H9 (cell line): Measurements from ENCODE around the gene SH3PXD2B. TPM values are rescaled to one million over a fixed set of nuclear protein-coding genes. Genes with fewer than 3 reads are reported as not detected.

ENCODE experiments used
- DNase-seq: peaks from one replicate; pipeline ENCODE4 v3.0.0-alpha.2; 2017
- H2AFZ ChIP-seq: one replicate; pipeline ENCODE4 v1.6.1; 2013; ENCODE audit warnings: mild to moderate bottlenecking, low read length, control low read depth, moderate library complexity
- H2AK5ac ChIP-seq: 2 replicates; pipeline ENCODE4 v1.6.1; 2013; ENCODE audit warnings: low read length, control low read depth, mixed read lengths; ENCODE audit not compliant: insufficient read length
- H2BK120ac ChIP-seq: one replicate; pipeline ENCODE4 v1.6.1; 2013; ENCODE audit warnings: low read depth, mild to moderate bottlenecking, low read length, control low read depth, inconsistent platforms; ENCODE audit not compliant: poor library complexity, severe bottlenecking
- H2BK12ac ChIP-seq: 2 replicates; pipeline ENCODE4 v1.6.1; 2013; ENCODE audit warnings: low read length, control low read depth, mixed read lengths, low read depth; ENCODE audit not compliant: insufficient read length
- H2BK15ac ChIP-seq: 2 replicates; pipeline ENCODE4 v1.6.1; 2013; ENCODE audit warnings: low read depth, low read length, control low read depth
- H2BK20ac ChIP-seq: one replicate; pipeline ENCODE4 v1.6.1; 2013; ENCODE audit warnings: low read depth, mild to moderate bottlenecking, low read length, control low read depth, inconsistent platforms; ENCODE audit not compliant: poor library complexity, severe bottlenecking
- H2BK5ac ChIP-seq: 2 replicates; pipeline ENCODE4 v1.6.1; 2013; ENCODE audit warnings: low read length, control low read depth, mixed read lengths; ENCODE audit not compliant: insufficient read length
- H3K14ac ChIP-seq: 2 replicates; pipeline ENCODE4 v1.6.1; 2013; ENCODE audit warnings: low read length, control low read depth; ENCODE audit not compliant: insufficient read depth
- H3K18ac ChIP-seq: 2 replicates; pipeline ENCODE4 v1.6.1; 2013; ENCODE audit warnings: low read depth, mild to moderate bottlenecking, mixed read lengths, low read length, control low read depth; ENCODE audit not compliant: insufficient read length
- H3K23ac ChIP-seq: 2 replicates; pipeline ENCODE4 v1.6.1; 2013; ENCODE audit warnings: low read length, control low read depth, mixed read lengths, low read depth; ENCODE audit not compliant: insufficient read length
- H3K23me2 ChIP-seq: 2 replicates; pipeline ENCODE4 v1.6.1; 2013; ENCODE audit warnings: low read depth, mild to moderate bottlenecking, mixed read lengths, low read length, control low read depth; ENCODE audit not compliant: insufficient read length, poor library complexity, severe bottlenecking
- H3K27ac ChIP-seq: 2 replicates; pipeline ENCODE4 v1.5.1; 2013; ENCODE audit warnings: low read length, control low read depth, mixed read lengths, low read depth; ENCODE audit not compliant: insufficient read length
- H3K27me3 ChIP-seq: 2 replicates; pipeline ENCODE4 v1.6.1; 2013; ENCODE audit warnings: low read length, control low read depth, inconsistent platforms; ENCODE audit not compliant: insufficient read depth
- H3K4ac ChIP-seq: 2 replicates; pipeline ENCODE4 v1.6.1; 2013; ENCODE audit warnings: low read depth, mild to moderate bottlenecking, control low read depth, inconsistent platforms, low read length, moderate library complexity
- H3K4me1 ChIP-seq: 2 replicates; pipeline ENCODE4 v1.6.1; 2013; ENCODE audit warnings: low read length, control low read depth, inconsistent platforms; ENCODE audit not compliant: insufficient read depth
- H3K4me2 ChIP-seq: 2 replicates; pipeline ENCODE4 v1.6.1; 2013; ENCODE audit warnings: low read length, control low read depth, mixed read lengths; ENCODE audit not compliant: insufficient read length, insufficient read depth
- H3K56ac ChIP-seq: 2 replicates; pipeline ENCODE4 v1.6.1; 2013; ENCODE audit warnings: low read depth, mild to moderate bottlenecking, mixed read lengths, low read length, control low read depth; ENCODE audit not compliant: insufficient read length
- H3K79me1 ChIP-seq: 2 replicates; pipeline ENCODE4 v1.6.1; 2013; ENCODE audit warnings: low read depth, mild to moderate bottlenecking, moderate library complexity, low read length, control low read depth, inconsistent platforms; ENCODE audit not compliant: insufficient read depth, poor library complexity, severe bottlenecking
- H3K79me2 ChIP-seq: 2 replicates; pipeline ENCODE4 v1.6.1; 2013; ENCODE audit warnings: low read length, control low read depth, inconsistent platforms; ENCODE audit not compliant: insufficient read depth
- H3K9ac ChIP-seq: 2 replicates; pipeline ENCODE4 v1.6.1; 2013; ENCODE audit warnings: low read length, control low read depth, mixed read lengths; ENCODE audit not compliant: insufficient read length; ENCODE audit errors: extremely low read depth
- H3K9me3 ChIP-seq: one replicate; pipeline ENCODE4 v1.6.1; 2013; ENCODE audit warnings: low read depth, low read length, inconsistent platforms; ENCODE audit not compliant: control insufficient read depth
- H3T11ph ChIP-seq: one replicate; pipeline ENCODE4 v1.6.1; 2013; ENCODE audit warnings: mild to moderate bottlenecking, low read length, control low read depth, inconsistent platforms
- H4K20me1 ChIP-seq: one replicate; pipeline ENCODE4 v1.6.1; 2013; ENCODE audit not compliant: control insufficient read depth, insufficient read length, insufficient read depth
- H4K5ac ChIP-seq: 2 replicates; pipeline ENCODE4 v1.6.1; 2013; ENCODE audit warnings: low read depth, mild to moderate bottlenecking, mixed read lengths, low read length, control low read depth; ENCODE audit not compliant: insufficient read length
- H4K8ac ChIP-seq: replicated peaks from 2 replicates; pipeline ENCODE4 v1.6.1; 2013; ENCODE audit warnings: low read length, control low read depth, mixed read lengths, low read depth; ENCODE audit not compliant: insufficient read length
- H4K91ac ChIP-seq: 2 replicates; pipeline ENCODE4 v1.6.1; 2013; ENCODE audit warnings: low read depth, mild to moderate bottlenecking, moderate library complexity, mixed read lengths, low read length, control low read depth; ENCODE audit not compliant: insufficient read length
- H3K27ac Mint-ChIP-seq, 3 experiments: 2 replicates in 2 of 3; 3 replicates in 1 of 3; pipeline ENCODE4 v1.8.0; 2020 to 2021; ENCODE audit warnings: mixed read lengths in 3 of 3, mild to moderate bottlenecking in 1 of 3, moderate library complexity in 1 of 3
- H3K27me3 Mint-ChIP-seq: 2 replicates; pipeline ENCODE4 v1.8.0; 2021; ENCODE audit warnings: low read depth, mild to moderate bottlenecking, moderate library complexity, mixed read lengths
- H3K36me3 Mint-ChIP-seq, 3 experiments: 2 replicates in 2 of 3; 3 replicates in 1 of 3; pipeline ENCODE4 v1.8.0; 2020 to 2021; ENCODE audit warnings: low read depth in 3 of 3, mixed read lengths in 3 of 3; ENCODE audit not compliant: insufficient read depth in 1 of 3
- H3K4me1 Mint-ChIP-seq, 2 experiments: 2 replicates each; pipeline ENCODE4 v1.8.0; 2020; ENCODE audit warnings: mixed read lengths in 2 of 2
- H3K4me3 Mint-ChIP-seq, 2 experiments: 2 replicates in 1 of 2; 3 replicates in 1 of 2; pipeline ENCODE4 v1.8.0; 2020 to 2021; ENCODE audit warnings: mild to moderate bottlenecking in 2 of 2, mixed read lengths in 2 of 2, moderate library complexity in 1 of 2
- H3K9me3 Mint-ChIP-seq, 2 experiments: 2 replicates in 1 of 2; 3 replicates in 1 of 2; pipeline ENCODE4 v1.8.0; 2020; ENCODE audit warnings: mild to moderate bottlenecking in 2 of 2, mixed read lengths in 2 of 2, moderate library complexity in 1 of 2
- WGBS: extraction: QIAGEN DNeasy Blood & Tissue Kit; methylation state at CpG from one replicate; pipeline ENCODE4 v1.1.7; 2013; ENCODE audit warnings: missing lambda C conversion rate, low lambda C conversion rate, mixed read lengths; ENCODE audit not compliant: insufficient read length; ENCODE audit errors: extremely low coverage; 5-methylcytosine and 5-hydroxymethylcytosine counted together
- total RNA-seq: library from RNA; stranded (reverse); gene quantifications from 2 replicates; pipeline ENCODE4 v1.2.1, GENCODE V29; 2021
- TF ChIP-seq, protein P1 (sequence below): fragments of 200-600 bp; sonication (generic); conservative IDR thresholded peaks from 3 replicates; pipeline ENCODE4 v1.8.0; 2021; ENCODE audit warnings: antibody characterized with exemption, mild to moderate bottlenecking

SH3PXD2B gene
- total RNA-seq, 1 experiment from 2014 or later = 49.0 TPM

DNA sequence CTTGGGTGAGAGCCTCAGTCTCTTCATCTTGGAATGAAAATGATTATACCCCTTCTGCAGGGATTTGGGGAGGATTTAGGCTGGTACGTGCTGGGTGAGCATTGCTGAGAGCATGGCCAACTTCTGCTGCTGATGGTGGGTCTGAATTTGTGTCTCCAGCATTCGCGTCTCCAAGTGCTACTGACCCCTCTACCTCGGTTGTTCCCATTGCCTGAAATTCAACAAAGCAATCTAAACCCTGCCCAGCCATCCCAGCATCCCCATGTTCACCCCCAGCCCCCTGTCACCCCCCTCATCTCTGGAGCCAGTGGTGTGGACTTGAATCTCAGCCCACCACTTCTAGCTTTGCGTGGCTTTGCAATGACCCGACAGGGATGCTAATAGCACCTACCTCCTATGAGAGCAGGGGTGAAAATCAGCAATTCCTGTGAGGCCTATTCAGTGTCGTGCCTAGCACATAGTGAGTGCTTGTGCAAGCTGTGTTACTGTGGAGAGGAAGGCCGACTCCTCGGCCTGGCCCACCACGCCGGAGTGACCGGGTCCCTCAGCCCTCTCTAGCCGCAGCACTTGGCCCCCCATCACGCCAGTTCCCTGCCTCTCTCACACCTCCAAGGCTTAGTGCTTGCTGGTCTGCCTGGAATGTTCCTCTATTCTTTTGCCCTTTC lies 43.4 kb upstream of the SH3PXD2B start:
- Histone ChIP-seq H2BK15ac (no peak overlapping the region), H3K56ac (no peak overlapping the region), H3K4ac (no peak overlapping the region), H3K9me3 (no peaks in the 10 kb centered on the region), H2AFZ (no peak overlapping the region), H4K5ac (no peak overlapping the region), H4K91ac (no peak overlapping the region), H3K23me2 (no peaks in the 10 kb centered on the region), H3K14ac (no peak overlapping the region), H3K4me1 (no peaks in the 10 kb centered on the region), H3K9ac (no peak overlapping the region), H4K20me1 (no peaks in the 10 kb centered on the region), H3K18ac (no peak overlapping the region), H3K27me3 (no peaks in the 10 kb centered on the region), H3T11ph (no peak overlapping the region), H3K79me1 (no peaks in the 10 kb centered on the region), H2BK5ac (no peak overlapping the region), H3K23ac (no peak overlapping the region), H3K27ac (no peak overlapping the region), H2BK20ac (no peak overlapping the region), H3K4me2 (no peak overlapping the region), H2AK5ac (no peak overlapping the region), H3K79me2 (no peaks in the 10 kb centered on the region), H2BK120ac (no peak overlapping the region), H4K8ac (no peak overlapping the region), H2BK12ac (no peak overlapping the region)
- Mint-ChIP-seq H3K4me3 (no peak overlapping the region), H3K4me1 (peaks cover 0 to 2% of the 10 kb centered on the region in 2 experiments; a peak in 3 of 4 replicates), H3K27me3 (peaks cover 31% of the 10 kb centered on the region), H3K27ac (no peak overlapping the region), H3K36me3 (no peaks in the 10 kb centered on the region), H3K9me3 (no peaks in the 10 kb centered on the region)
- TF ChIP-seq, protein P1, sequence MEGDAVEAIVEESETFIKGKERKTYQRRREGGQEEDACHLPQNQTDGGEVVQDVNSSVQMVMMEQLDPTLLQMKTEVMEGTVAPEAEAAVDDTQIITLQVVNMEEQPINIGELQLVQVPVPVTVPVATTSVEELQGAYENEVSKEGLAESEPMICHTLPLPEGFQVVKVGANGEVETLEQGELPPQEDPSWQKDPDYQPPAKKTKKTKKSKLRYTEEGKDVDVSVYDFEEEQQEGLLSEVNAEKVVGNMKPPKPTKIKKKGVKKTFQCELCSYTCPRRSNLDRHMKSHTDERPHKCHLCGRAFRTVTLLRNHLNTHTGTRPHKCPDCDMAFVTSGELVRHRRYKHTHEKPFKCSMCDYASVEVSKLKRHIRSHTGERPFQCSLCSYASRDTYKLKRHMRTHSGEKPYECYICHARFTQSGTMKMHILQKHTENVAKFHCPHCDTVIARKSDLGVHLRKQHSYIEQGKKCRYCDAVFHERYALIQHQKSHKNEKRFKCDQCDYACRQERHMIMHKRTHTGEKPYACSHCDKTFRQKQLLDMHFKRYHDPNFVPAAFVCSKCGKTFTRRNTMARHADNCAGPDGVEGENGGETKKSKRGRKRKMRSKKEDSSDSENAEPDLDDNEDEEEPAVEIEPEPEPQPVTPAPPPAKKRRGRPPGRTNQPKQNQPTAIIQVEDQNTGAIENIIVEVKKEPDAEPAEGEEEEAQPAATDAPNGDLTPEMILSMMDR = no peak
- no CpG with 5 or more reads among the region's 14 CpGs for WGBS
- peak; percentile 10 for DNase-seq
